CD14-positive monocyte (primary cell): Measurements from ENCODE around the gene SOST. TPM values are rescaled to one million over a fixed set of nuclear protein-coding genes. Genes with fewer than 3 reads are reported as not detected.

Experiments used
- DNase-seq, 3 donors: peaks; one replicate each; pipeline ENCODE4 v3.0.0-alpha.2; 2011 to 2022
- H2AFZ ChIP-seq: 2 replicates; pipeline ENCODE4 v1.6.0; 2012; ENCODE audit warnings: mild to moderate bottlenecking, low read depth, low read length, inconsistent platforms; ENCODE audit not compliant: insufficient read depth, poor library complexity, severe bottlenecking
- H3K27ac ChIP-seq, 2 donors: 1 replicate in 1 of 2; 2 replicates in 1 of 2; pipeline ENCODE4 v1.5.1; 2012 to 2013; ENCODE audit warnings: low read length in 2 of 2, control low read depth in 1 of 2, inconsistent platforms in 1 of 2, low read depth in 1 of 2, mild to moderate bottlenecking in 1 of 2
- H3K27me3 ChIP-seq, 2 donors: one replicate each; pipeline versions ENCODE4 v1.6.0 to v1.6.1; 2011 to 2013; ENCODE audit warnings: low read length in 2 of 2; ENCODE audit not compliant: control insufficient read depth in 2 of 2, insufficient read depth in 2 of 2
- H3K36me3 ChIP-seq, 2 donors: replicated peaks in 1 of 2; 1 replicate in 1 of 2; 2 replicates in 1 of 2; pipeline versions ENCODE4 v1.5.1 to v1.6.1; 2012 to 2013; ENCODE audit warnings: low read length in 2 of 2, control low read depth in 1 of 2, inconsistent platforms in 1 of 2, mild to moderate bottlenecking in 1 of 2; ENCODE audit not compliant: insufficient read depth in 2 of 2, control insufficient read depth in 1 of 2
- H3K4me1 ChIP-seq, 2 donors: 1 replicate in 1 of 2; 2 replicates in 1 of 2; pipeline versions ENCODE4 v1.5.1 to v1.6.1; 2012 to 2013; ENCODE audit warnings: low read length in 2 of 2, control low read depth in 1 of 2, inconsistent platforms in 1 of 2, mild to moderate bottlenecking in 1 of 2, moderate library complexity in 1 of 2; ENCODE audit not compliant: insufficient read depth in 2 of 2, control insufficient read depth in 1 of 2
- H3K4me2 ChIP-seq: replicated peaks from 2 replicates; pipeline ENCODE3; 2012; ENCODE audit warnings: low read length, moderate library complexity, mild to moderate bottlenecking; ENCODE audit not compliant: poor library complexity, severe bottlenecking; ENCODE audit errors: extremely low read depth
- H3K4me3 ChIP-seq, 3 experiments: fragments of 200-600 bp in 1 of 3; sonication (generic) in 1 of 3; replicated peaks in 1 of 3; 1 replicate in 2 of 3; 2 replicates in 1 of 3; pipeline ENCODE4 v1.5.1; 2011 to 2013; ENCODE audit warnings: low read length in 3 of 3, mild to moderate bottlenecking in 3 of 3, control low read depth in 2 of 3, low read depth in 2 of 3, inconsistent platforms in 1 of 3, moderate library complexity in 1 of 3
- H3K79me2 ChIP-seq: 2 replicates; pipeline ENCODE4 v1.6.0; 2012; ENCODE audit warnings: mild to moderate bottlenecking, control low read depth, inconsistent platforms, low read length, moderate library complexity; ENCODE audit not compliant: insufficient read depth
- H3K9ac ChIP-seq: 2 replicates; pipeline ENCODE4 v1.6.0; 2017; ENCODE audit warnings: low read length, mild to moderate bottlenecking; ENCODE audit not compliant: insufficient read depth, poor library complexity, severe bottlenecking
- H3K9me3 ChIP-seq, 2 donors: replicated peaks in 1 of 2; 1 replicate in 1 of 2; 2 replicates in 1 of 2; pipeline versions ENCODE4 v1.5.1 to v1.6.1; 2012 to 2013; ENCODE audit warnings: low read length in 2 of 2, control low read depth in 1 of 2; ENCODE audit not compliant: control insufficient read depth in 1 of 2, insufficient read depth in 1 of 2
- H4K20me1 ChIP-seq: 2 replicates; pipeline ENCODE4 v1.6.0; 2012; ENCODE audit warnings: mild to moderate bottlenecking, low read length, control low read depth, moderate library complexity; ENCODE audit not compliant: insufficient read depth
- H3K27ac Mint-ChIP-seq, 7 donors: one replicate each; pipeline ENCODE4 v1.8.0; 2020; ENCODE audit warnings: mild to moderate bottlenecking in 7 of 7, mixed read lengths in 7 of 7, moderate library complexity in 6 of 7, inconsistent platforms in 2 of 7
- H3K27me3 Mint-ChIP-seq, 3 donors: one replicate each; pipeline ENCODE4 v1.8.0; 2021 to 2022; ENCODE audit warnings: low read depth in 3 of 3, mild to moderate bottlenecking in 3 of 3, mixed read lengths in 3 of 3, moderate library complexity in 3 of 3, inconsistent platforms in 1 of 3
- H3K36me3 Mint-ChIP-seq, 2 donors: one replicate each; pipeline ENCODE4 v1.8.0; 2020; ENCODE audit warnings: mixed read lengths in 2 of 2, inconsistent platforms in 1 of 2, mild to moderate bottlenecking in 1 of 2
- H3K4me1 Mint-ChIP-seq: one replicate; pipeline ENCODE4 v1.8.0; 2020; ENCODE audit warnings: mild to moderate bottlenecking, mixed read lengths
- H3K4me3 Mint-ChIP-seq, 2 donors: one replicate each; pipeline ENCODE4 v1.8.0; 2020; ENCODE audit warnings: mild to moderate bottlenecking in 2 of 2, mixed read lengths in 2 of 2, moderate library complexity in 1 of 2
- H3K9me3 Mint-ChIP-seq, 7 donors: one replicate each; pipeline ENCODE4 v1.8.0; 2020 to 2022; ENCODE audit warnings: mixed read lengths in 7 of 7, mild to moderate bottlenecking in 6 of 7, moderate library complexity in 6 of 7, inconsistent platforms in 2 of 7
- CTCF ChIP-seq: fragments of 200-600 bp; IDR thresholded peaks from one replicate; pipeline ENCODE4 v1.8.0; 2022; ENCODE audit warnings: antibody characterized with exemption, mild to moderate bottlenecking
- WGBS: methylation state at CpG from one replicate; pipeline ENCODE4 v1.1.5; 2013; ENCODE audit warnings: missing lambda C conversion rate; ENCODE audit not compliant: insufficient coverage; 5-methylcytosine and 5-hydroxymethylcytosine counted together
- intact Hi-C, 2 donors: fragments of 100-400 bp; cut with micrococcal nuclease; formaldehyde crosslinking; loops; one replicate each; pipeline versions ENCODE4 v1.15.0 to v1.15.1; 2023
- polyA plus RNA-seq, 3 donors: library from polyadenylated mRNA; depleted of rRNA in 1 of 3; unstranded in 2 of 3; stranded (reverse) in 1 of 3; fragments of 300-500 nt in 2 of 3; fragments of >200 nt in 1 of 3; fragmentation: Illumina TruSeq in 2 of 3; gene quantifications; 1 replicate in 2 of 3; 2 replicates in 1 of 3; pipeline ENCODE4 v1.2.3, GENCODE V29; 2012 to 2021

The SOST gene
- polyA plus RNA-seq, 3 donors: not detected

- 67% methylated on average over 3 of the region's 5 CpGs for WGBS
- H4K20me1 ChIP-seq: no peaks in the 10 kb centered on the region
Measured at GRCh38 chr17:43734376-43734775, 24.2 kb downstream of the SOST start.

GRCh38 chr17:43733956-43734355, 24.6 kb downstream of the SOST start:
- no peak overlapping the region for H3K9ac ChIP-seq
- peaks cover 0 to 2% of the 10 kb centered on the region in 2 donors for H3K27me3 ChIP-seq
- H3K4me1 ChIP-seq: no peaks in the 10 kb centered on the region
- Mint-ChIP-seq H3K27me3 (peaks cover 5 to 7% (median 5%) of the 10 kb centered on the region in 3 donors), H3K4me1 (no peaks in the 10 kb centered on the region), H3K9me3 (peaks cover 0 to 8% (median 2%) of the 10 kb centered on the region in 7 donors), H3K27ac (no peak overlapping the region), H3K4me3 (no peak overlapping the region), H3K36me3 (no peaks in the 10 kb centered on the region)
- no CpG with 5 or more reads among the region's 1 CpG for WGBS
- H3K79me2 ChIP-seq: no peaks in the 10 kb centered on the region
- no peak for TF ChIP-seq CTCF
- H3K9me3 ChIP-seq: no peaks in the 10 kb centered on the region
- no peak overlapping the region for H3K27ac ChIP-seq
- no peak overlapping the region for H3K4me3 ChIP-seq
- intact Hi-C loops: no loop called here
- H3K4me2 ChIP-seq: no peak overlapping the region
- no peak overlapping the region for H2AFZ ChIP-seq
- no peak for DNase-seq
- no peaks in the 10 kb centered on the region for H4K20me1 ChIP-seq
- no peaks in the 10 kb centered on the region for H3K36me3 ChIP-seq

More at GRCh38 chr17:43734376-43734775, 24.2 kb downstream of the SOST start:
- Histone ChIP-seq H3K9me3 (no peaks in the 10 kb centered on the region), H3K4me3 (no peak overlapping the region), H3K79me2 (no peaks in the 10 kb centered on the region), H2AFZ (no peak overlapping the region), H3K4me1 (no peaks in the 10 kb centered on the region), H3K4me2 (no peak overlapping the region), H3K36me3 (no peaks in the 10 kb centered on the region), H3K27ac (no peak overlapping the region), H3K9ac (no peak overlapping the region), H3K27me3 (peaks cover 0 to 2% of the 10 kb centered on the region in 2 donors)
- Mint-ChIP-seq H3K36me3 (no peaks in the 10 kb centered on the region), H3K9me3 (peaks cover 0 to 8% (median 2%) of the 10 kb centered on the region in 7 donors), H3K4me1 (no peaks in the 10 kb centered on the region), H3K27ac (no peak overlapping the region), H3K4me3 (no peak overlapping the region), H3K27me3 (peaks cover 5 to 7% (median 6%) of the 10 kb centered on the region in 3 donors)
- TF ChIP-seq CTCF: no peak
- no peak for DNase-seq
- intact Hi-C loops: no loop called here
